Ovary (tissue), 3 donors: Measurements from ENCODE around the gene TTLL10.

Experiments used
- POLR2A ChIP-seq: fragments of 450-650 bp; IDR thresholded peaks from one replicate; pipeline ENCODE4 v1.6.1; 2017; ENCODE audit warnings: antibody characterized with exemption, mild to moderate bottlenecking, moderate library complexity
- TF ChIP-seq, protein P1 (sequence below), 3 donors: fragments of 450-650 bp in 2 of 3; fragments of 200-600 bp in 1 of 3; IDR thresholded peaks; one replicate each; pipeline versions ENCODE4 v1.5.1 to v1.8.0; 2016 to 2022; ENCODE audit warnings: antibody characterized with exemption in 3 of 3, mild to moderate bottlenecking in 1 of 3
- donor health status: DM: no; HTN: no; CAD: no.

GRCh38 chr1:1232208-1232795 is 58.6 kb downstream of the TTLL10 start, which contains the start of gene B3GALT6:
- TF ChIP-seq, protein P1, sequence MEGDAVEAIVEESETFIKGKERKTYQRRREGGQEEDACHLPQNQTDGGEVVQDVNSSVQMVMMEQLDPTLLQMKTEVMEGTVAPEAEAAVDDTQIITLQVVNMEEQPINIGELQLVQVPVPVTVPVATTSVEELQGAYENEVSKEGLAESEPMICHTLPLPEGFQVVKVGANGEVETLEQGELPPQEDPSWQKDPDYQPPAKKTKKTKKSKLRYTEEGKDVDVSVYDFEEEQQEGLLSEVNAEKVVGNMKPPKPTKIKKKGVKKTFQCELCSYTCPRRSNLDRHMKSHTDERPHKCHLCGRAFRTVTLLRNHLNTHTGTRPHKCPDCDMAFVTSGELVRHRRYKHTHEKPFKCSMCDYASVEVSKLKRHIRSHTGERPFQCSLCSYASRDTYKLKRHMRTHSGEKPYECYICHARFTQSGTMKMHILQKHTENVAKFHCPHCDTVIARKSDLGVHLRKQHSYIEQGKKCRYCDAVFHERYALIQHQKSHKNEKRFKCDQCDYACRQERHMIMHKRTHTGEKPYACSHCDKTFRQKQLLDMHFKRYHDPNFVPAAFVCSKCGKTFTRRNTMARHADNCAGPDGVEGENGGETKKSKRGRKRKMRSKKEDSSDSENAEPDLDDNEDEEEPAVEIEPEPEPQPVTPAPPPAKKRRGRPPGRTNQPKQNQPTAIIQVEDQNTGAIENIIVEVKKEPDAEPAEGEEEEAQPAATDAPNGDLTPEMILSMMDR (IDR thresholded peaks at IDR 0.05), result no peak
- no peak for TF ChIP-seq POLR2A
